Activated CD8-positive, alpha-beta memory T cell treated with anti-CD3 and anti-CD28 coated beads for 1 hour (primary cell): ENCODE data around the gene SKAP1.

Source experiments
- DNase-seq, 2 donors: peaks; one replicate each; pipeline ENCODE4 v3.0.0-alpha.2; 2020; ENCODE audit warnings: low read depth in 1 of 2; ENCODE audit errors: extremely low read depth in 1 of 2

SKAP1 gene

DNA sequence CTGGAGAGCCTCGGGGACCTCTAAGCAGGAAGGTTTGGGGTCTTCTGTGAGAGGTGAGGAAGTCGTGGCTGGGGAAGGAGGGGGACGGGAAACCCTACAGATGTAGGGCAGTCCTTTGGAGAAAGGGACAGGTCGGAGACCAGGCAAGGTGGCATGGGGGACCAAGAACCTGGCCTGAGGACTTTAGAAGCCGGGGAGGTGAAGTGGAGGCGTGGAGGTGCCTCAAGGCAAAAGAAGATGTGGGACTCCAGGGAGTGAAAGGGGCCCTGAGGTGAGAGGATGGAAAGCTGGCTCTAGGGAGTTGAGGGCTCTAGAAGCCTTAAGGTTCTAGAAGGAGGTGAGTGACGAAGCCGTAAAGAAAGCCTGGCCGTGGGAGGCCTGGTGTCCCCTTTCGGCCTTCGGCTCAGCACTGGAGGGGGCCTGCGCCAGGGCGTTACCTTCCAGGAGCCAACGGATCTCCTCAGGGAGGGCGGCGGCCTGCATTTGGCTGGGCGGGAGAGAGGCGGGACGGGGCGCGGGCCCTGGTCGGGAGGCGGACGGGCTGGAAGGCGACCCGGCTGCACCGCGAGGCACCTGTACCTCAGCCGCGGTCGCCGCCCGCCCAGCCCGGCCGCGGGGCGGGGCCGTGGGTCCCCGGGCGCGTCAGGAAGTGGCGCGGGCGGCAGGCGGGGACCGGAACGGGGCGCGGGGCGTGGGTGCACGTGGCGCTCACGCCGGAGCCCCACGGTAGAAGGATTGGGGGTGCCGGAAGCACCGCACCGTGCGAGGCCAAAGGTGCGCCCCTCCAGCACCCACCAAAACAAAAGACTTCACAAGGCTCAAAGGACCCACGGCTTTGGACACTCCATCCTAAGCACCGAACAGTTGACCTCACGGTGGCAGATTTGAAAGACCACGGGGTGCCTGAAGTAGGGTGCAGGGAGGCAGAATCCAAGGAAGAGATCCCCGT, at the start of gene SKAP1:
TSS of gene SKAP1 (minus strand) at position 577 of the 949 bp plus-strand sequence.
- DNase-seq = peak in 1 of 2 donors; percentile 57

DNA sequence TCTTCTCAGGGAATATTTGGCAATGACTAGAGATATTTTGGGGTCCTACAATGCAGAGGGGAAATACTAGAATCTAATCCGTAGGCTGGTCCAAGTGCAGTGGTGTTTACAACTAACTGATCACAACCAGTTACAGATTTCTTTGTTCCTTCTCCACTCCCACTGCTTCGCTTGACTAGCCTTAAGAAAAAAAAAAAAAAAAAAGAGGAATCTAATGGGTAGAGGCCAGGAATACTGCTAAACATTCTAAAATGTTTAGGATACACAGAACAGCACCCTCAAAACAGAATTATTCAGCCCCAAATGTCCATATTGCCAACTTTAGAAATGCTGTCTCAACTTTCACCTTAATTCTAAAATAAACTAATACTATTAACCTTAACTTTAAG, 49.0 kb upstream of the SKAP1 start:
- no peak for DNase-seq

DNA sequence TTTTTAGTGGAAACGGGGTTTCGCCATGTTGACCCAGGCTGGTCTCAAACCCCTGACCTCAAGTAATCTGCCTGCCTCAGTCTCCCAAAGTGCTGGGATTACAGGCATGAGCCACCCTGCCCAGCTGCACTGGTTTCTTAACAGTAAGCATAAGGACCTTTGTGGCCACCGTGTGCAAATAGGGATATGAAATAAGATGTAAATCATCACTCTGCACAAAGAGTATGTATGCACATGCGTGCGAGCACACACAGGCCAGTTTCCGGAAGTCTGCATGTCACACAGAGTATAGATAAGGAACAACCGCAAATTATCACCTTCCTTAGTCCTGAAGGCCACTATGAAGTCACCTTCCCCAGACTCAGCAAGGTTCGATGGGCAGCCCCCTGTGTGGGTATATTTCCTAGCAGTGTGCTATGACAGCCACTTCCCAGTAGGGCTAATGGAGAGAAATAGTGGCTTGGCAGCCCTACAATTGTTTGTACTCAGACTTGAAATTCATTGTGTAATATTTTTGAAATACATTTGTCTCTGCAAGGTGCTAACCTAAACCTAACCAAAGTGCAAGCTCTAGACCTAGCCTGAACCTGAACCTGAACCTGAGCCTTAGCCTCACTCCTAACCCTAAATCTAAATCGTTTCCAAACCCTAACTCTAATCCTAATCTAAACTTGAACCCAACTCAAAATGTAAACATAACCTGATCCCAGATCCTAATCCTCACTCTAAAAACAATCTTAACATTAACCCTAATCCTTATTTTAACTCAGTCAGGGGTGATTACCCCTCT, 48.4 kb upstream of the SKAP1 start:
- DNase-seq = no peak

- no peak for DNase-seq
These were observed 47.2 kb upstream of the SKAP1 start for GRCh38 chr17:48477221-48477620.

DNA sequence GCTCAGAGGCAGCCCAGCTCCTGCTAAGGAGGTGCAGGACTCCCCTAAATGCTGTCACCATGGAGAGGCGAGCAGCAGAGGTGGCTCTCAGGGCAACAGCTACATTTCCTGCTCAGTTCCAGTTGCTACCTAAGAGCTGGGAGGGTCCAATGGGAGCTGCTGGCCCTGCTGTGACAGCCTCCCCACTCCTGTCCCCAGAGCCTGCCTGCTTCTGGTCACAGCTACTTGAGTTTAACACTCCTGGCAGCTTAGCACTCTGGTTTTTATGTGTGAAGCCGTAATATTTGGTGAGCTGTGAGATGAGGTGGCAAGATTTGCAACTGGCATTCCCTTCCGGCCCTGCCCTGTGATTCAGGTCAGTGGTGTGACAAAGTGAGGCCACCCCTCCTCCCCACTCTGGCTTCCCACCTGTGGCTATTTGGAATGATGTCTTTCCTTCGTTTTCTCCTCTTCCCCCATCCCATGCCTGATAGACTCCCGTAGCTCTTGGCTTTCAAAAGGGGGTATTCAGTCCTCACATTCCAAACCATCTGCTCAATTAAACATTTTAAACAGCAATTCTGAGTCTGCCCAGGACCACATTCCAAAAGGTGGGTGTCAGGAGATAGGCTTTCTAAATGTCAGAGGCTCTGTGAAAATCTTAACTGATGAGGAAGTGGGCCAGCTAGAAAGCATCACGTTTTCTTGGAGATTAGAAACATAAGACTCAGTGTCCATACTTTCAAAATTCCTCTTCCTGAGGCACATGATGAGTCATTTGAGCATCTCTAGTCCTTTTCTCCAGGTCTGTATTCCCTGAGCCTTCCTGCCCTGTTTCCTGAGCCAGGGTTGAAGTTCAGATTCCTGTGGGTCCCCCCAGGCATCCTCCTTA, 42.6 kb upstream of the SKAP1 start:
- DNase-seq = no peak

- DNase-seq = no peak
These were observed 41.9 kb upstream of the SKAP1 start for GRCh38 chr17:48471817-48472410.

DNA sequence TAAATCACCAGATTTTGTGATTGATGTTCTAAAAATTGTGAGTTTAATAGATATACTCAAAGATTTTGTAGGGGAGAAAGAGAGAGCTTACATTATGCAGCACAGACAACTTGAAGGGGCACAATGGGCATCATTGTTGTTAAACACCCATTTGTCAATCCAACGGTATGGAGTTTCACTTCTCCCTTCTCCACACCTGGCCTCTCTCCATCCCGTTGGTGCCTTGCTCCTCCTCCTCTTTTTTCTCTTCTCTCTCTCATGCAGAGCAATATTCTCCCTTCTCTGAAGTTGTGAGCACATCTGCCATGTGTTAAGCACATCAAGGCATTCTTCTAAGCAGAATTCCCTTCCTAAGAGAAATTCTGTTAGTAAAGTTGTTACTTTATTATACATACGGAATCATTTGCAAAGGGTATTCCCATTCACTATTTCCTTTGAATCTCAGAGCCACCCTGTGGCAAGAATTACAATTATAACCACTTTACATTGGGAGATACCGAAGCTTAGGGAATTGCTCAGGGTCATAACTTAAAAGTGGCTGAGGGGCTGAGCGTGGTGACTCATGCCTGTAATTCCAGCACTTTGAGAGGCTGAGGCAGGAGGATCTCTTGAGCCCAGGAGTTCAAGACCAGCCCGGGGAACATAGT, 40.5 kb upstream of the SKAP1 start:
- no peak for DNase-seq

DNA sequence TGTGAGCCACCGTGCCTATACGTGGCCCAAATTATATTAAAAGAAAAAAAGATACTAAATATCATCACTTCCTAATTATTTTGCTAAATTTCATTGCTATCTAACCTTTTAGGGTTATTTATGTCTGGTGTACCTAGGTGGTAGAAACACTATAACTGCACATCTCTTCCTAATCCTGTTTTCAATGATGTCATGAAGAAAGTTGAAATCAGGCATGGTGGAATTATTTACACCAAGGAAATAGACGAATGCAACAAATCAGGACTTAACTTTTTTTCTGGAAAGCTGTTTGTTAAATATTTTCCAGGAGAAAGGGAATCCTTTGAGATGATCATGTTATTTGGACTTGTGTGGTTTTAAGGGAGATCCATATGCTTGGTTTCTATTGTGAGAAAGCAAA, 39.2 kb upstream of the SKAP1 start:
- no peak for DNase-seq

DNA sequence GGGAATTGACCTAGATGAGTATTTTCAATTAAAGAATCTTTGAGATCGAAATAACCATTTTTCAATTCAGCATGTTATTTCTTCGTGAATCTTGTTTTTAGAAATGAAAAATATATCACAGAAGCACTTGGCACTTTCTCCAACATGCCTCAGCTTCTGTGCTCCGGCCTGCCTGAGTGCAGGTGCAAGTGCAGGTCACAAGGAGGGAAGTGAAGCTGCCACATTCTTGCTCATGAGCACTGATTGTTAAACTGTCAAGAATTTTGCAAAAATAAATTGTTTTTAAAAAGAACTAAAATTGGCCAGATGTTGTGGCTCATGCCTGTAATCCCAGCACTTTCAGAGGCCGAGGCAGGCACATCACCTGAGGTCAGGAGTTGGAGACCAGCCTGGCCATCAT, 38.3 kb upstream of the SKAP1 start:
- DNase-seq = no peak

DNA sequence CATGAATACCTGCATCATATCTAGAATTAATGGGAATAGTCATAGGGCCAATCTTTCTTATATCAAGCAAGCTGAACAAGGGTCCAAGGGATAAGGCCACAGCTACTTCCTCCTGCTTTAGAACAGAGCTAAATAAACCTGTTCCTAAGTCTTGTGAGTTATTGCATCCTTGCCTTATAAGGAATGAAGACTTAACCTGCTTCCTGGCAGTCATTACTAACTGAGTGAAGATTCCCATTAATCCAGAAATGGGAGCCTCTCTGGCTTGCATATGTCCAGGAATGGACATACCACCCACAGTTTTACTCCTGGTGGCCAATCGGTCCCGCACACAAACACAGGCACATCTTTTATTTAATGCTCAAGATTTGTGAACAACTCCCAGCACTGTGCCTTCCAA, 35.9 kb upstream of the SKAP1 start:
- no peak for DNase-seq

DNA sequence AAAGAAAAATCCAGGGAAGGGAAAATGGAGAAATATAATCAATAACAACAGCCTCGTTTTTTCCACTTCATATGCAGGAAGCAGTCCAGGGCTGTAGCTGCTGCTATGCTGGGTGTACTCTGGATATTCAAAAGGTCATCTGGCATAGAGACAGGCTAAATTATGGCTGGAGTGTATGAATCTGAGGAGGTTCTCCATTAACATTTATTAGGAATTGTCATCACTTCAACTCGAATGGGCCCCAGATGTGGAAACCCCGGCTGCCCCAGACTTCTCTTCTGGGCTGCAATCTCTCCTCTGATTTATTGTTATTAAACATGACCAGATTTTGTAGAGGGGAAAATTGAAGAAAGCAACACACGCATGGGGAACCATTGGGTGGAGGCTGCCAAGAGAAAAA, 33.5 kb upstream of the SKAP1 start:
- no peak for DNase-seq

- no peak for DNase-seq
These were observed 32.9 kb upstream of the SKAP1 start for GRCh38 chr17:48462946-48463345.

DNA sequence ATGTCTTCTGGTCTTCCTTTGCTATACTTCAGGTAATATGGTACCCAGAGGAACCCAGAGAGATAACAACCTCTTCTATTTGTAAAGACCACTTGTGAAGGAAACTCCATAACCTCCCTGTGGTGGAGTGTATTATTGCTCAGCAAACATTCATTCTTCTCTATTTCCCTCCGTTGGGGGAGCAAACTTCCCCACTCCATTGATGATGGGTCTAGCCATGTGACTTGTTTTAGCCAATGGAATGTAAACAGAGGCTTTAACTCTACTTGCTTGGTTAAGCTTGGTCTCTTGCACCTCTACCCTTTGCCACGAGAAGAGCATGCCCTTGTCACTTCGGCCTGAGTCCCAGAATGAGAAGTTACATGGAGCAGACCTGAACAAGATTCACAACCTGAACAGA, 30.0 kb upstream of the SKAP1 start:
- DNase-seq = no peak

- no peak for DNase-seq
These were observed 29.2 kb upstream of the SKAP1 start for GRCh38 chr17:48459070-48459844.

DNA sequence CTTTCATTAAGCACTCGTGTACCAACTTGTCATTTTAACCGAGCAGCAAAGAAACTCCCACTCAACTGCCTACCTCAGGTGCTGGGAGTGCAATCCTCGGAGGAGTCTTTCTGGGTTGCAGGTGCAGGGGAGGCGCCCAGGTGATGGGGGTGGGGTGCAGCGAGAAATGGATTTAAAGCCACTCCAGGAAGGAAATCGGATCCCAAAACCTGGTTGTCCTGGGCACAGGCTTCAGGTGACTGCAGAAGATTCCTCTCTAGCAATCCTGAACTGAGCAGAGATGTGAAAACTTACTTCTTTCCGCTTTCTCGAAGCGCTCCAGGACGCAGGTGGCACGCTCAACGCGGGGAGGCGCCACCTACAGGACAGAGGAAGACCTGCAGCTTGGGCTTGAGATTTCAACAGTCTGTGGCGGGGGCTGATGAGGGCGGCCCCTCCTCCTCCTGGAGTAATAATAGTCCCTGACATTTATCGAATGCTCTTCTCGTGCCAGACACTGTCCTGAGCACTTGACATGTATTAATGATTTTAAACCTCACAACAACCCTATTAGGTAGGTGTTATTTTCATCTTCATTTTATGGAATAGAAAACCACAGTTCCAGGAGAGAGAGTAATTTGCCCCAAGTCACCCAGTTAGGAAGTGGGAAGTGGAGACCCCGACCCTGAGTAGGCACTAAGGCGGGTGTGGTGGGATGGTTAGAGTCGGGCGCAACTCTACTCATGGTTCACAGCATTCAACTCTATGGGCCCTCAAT, 27.2 kb upstream of the SKAP1 start:
- peak; percentile 52 to 67 for DNase-seq

DNA sequence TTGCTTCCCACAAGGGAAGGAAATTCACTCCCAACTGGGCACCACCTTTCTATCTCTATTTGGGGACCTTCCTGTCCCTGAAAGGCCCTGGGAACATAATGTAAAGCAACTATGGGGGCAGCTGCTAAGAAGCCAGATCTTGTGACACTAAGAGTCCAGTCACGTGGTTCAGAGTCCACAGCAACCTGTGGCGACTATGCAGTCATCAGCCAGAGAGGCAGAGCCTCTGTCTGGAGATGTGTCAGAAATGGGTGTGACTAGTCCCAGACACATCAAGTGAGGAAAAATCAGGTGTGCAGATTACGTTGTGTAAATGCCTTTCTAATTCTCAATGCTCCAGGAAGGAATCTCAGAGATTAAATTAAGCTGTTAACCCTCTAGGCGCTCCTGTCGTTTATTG, 26.6 kb upstream of the SKAP1 start:
- DNase-seq = no peak

GRCh38 chr17:48455791-48456190, 25.8 kb upstream of the SKAP1 start:
- no peak for DNase-seq

DNA sequence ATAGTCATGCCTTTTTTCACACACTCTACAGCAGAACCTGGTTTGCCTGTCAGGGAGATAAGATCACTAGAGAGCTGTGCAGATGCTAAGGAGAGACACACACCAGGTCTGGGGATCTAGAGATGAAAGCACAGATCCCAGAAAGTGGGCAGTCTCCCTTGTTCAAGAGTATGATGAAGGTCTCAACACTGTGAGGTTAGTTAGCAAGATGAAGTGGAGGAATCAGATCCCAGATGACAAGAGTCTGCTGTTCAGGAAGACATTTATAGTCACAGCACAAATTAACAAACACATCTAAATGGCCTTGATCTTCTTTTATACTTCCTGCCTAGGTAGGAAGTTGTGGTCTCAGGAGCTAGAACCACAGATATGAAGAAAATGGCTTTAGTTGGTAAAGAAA, 23.4 kb upstream of the SKAP1 start:
- DNase-seq = no peak

DNA sequence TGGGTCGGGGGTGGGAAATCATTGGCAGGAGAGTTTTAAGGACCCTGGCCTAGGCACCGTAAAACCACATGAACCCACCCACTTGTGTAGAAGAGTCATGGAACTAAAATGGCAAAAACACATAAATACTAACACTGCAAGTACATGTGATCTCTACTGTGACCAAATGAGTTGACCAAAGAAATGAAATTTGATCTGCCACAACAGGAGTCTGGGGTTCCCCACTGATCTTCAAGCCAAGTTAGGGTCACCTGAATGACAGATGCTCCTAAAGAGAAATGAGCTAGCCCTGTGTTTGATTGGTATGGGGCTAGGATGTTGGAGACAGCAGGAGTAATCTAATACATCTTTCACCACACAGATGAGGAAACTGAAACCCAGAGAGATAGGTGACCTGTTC, 21.5 kb upstream of the SKAP1 start:
- no peak for DNase-seq
